CD4-positive, alpha-beta T cell treated with Interleukin-4 for 4 hours (primary cell): ENCODE results near the gene PIEZO2.
"Not testable (repeated sequence)": the region's sequence is repeated elsewhere in the genome, so short reads cannot be mapped to it uniquely, and the experiment has no call there.

Source experiments
- DNase-seq: peaks from one replicate; pipeline ENCODE4 v3.0.0-alpha.2; 2020

PIEZO2 gene

GRCh38 chr18:11149441-11150270 lies at the start of gene PIEZO2:
TSS of gene PIEZO2 (minus strand) at chr18:11149569. CDS start at chr18:11148588, 981 bp downstream.
- no peak for DNase-seq

- no peak for DNase-seq
Observed at GRCh38 chr18:11183637-11184036, 34.3 kb upstream of the PIEZO2 start.

GRCh38 chr18:11181629-11182028 lies 32.3 kb upstream of the PIEZO2 start:
- DNase-seq: not testable (repeated sequence)

GRCh38 chr18:11179959-11180519 lies 30.7 kb upstream of the PIEZO2 start:
- no peak for DNase-seq

- DNase-seq: no peak
Observed at GRCh38 chr18:11178951-11179549, 29.7 kb upstream of the PIEZO2 start.

- DNase-seq: no peak
Observed at GRCh38 chr18:11177382-11177781, 28.0 kb upstream of the PIEZO2 start.

GRCh38 chr18:11176481-11176881 lies 27.1 kb upstream of the PIEZO2 start:
- no peak for DNase-seq

GRCh38 chr18:11175266-11175979 lies 26.1 kb upstream of the PIEZO2 start:
- no peak for DNase-seq

- not testable (repeated sequence) for DNase-seq
Observed at GRCh38 chr18:11174179-11174578, 24.8 kb upstream of the PIEZO2 start.

- DNase-seq: no peak
Observed at GRCh38 chr18:11167778-11168177, 18.4 kb upstream of the PIEZO2 start.

GRCh38 chr18:11165952-11166351 lies 16.6 kb upstream of the PIEZO2 start:
- no peak for DNase-seq

GRCh38 chr18:11165138-11165537 lies 15.8 kb upstream of the PIEZO2 start:
- DNase-seq: no peak

- no peak for DNase-seq
Observed at GRCh38 chr18:11163665-11164064, 14.3 kb upstream of the PIEZO2 start.

- DNase-seq: no peak
Observed at GRCh38 chr18:11162889-11163288, 13.5 kb upstream of the PIEZO2 start.

- DNase-seq: no peak
Observed at GRCh38 chr18:11162462-11162861, 13.1 kb upstream of the PIEZO2 start.

GRCh38 chr18:11160313-11160712 lies 10.9 kb upstream of the PIEZO2 start:
- DNase-seq: no peak

- no peak for DNase-seq
Observed at GRCh38 chr18:11159844-11160243, 10.5 kb upstream of the PIEZO2 start.

- no peak for DNase-seq
Observed at GRCh38 chr18:11156978-11157377, 7.6 kb upstream of the PIEZO2 start.

- no peak for DNase-seq
Observed at GRCh38 chr18:11155034-11155759, 5.8 kb upstream of the PIEZO2 start.

GRCh38 chr18:11154368-11154989 lies 5.1 kb upstream of the PIEZO2 start:
- DNase-seq: no peak

- DNase-seq: no peak
Observed at GRCh38 chr18:11153097-11153496, 3.7 kb upstream of the PIEZO2 start.

- no peak for DNase-seq
Observed at GRCh38 chr18:11150271-11150615, 874 bp upstream of the PIEZO2 start.
